T-helper 1 cell (primary cell): ENCODE measurements around the gene FAM120B.

Source experiments
- DNase-seq, 5 donors: peaks; one replicate each; pipeline ENCODE4 v3.0.0-alpha.2; 2012 to 2020

The FAM120B gene

DNA sequence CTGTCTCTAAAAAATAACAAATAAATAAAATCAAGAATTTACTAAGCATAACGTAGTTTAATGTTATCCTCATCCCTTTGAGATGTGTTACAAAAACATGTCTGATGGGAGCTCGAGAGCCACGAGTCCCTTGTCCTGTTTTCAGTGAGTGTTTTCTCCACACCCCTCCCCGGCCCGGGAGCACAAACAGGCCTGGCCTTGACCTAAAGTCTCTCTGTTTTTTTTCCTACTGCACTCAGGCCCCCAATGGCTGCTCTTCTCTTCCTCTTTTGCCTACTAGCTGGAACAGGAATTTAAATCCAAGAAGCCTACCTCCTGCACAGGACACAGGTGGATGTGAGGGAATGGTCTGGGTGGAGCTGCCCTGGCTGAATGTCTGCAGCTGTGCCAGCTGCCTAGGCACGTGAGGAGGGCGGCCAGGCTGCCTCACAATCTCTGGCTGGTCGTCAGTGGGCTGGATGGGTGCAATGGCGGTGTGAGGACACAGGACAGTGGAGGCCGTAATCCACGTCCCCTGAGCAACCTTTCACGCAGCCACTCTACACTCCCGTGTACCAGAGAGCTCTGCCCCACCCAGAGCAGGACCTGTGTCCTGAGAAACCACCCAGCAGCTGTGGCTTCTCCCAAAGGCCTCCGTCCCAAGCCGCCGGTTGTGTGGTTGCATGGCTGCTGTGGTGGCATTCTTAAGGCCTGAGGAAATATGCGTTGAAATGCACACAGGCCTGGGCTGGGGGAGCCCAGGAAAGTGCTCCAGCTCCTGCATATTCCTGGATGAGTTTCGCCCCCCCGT, 117.5 kb downstream of the FAM120B start:
- no peak for DNase-seq

- no peak for DNase-seq
Observed at GRCh38 chr6:170424604-170425126, 118.1 kb downstream of the FAM120B start.

GRCh38 chr6:170429450-170429849, 122.9 kb downstream of the FAM120B start:
- no peak for DNase-seq

- no peak for DNase-seq
Observed at GRCh38 chr6:170433163-170434116, 126.9 kb downstream of the FAM120B start.

- DNase-seq: no peak
Observed at GRCh38 chr6:170434117-170434820, 127.7 kb downstream of the FAM120B start.

DNA sequence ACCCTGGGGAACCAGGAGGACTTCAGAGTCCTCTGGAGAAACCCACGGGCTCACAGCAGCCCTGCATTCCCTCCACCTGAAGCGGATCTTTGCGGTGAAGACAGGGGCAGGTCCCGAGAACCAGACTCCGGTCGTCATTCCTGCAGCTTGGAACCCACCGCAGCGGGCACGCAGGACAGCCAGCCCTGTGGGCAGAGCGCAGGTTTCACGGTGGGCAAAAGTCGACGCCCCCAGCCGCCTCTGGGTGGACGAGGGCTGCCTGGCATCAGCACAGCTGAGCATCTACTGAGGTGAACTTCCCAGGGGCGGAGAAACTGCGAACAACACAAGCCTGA, 128.2 kb downstream of the FAM120B start:
- DNase-seq: no peak

DNA sequence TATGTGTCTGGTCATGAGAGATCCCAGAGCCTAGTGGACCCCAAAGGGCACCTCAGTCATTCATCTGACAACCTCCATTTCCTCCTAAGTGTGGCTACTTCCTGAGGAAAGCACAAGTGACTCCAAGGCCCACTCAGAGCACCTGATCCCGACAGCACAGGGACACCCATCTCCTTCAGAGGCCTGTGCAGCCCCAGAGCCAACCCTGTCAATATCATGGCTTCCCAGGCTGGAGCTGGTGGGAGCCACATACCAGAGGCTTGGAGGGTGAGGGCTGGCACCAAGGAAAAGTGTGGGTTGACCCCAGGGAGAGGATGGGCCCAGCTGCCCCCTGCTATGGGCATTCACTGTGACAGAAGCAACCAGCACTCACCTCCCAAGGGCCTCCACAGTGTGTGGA, 129.2 kb downstream of the FAM120B start:
- no peak for DNase-seq

DNA sequence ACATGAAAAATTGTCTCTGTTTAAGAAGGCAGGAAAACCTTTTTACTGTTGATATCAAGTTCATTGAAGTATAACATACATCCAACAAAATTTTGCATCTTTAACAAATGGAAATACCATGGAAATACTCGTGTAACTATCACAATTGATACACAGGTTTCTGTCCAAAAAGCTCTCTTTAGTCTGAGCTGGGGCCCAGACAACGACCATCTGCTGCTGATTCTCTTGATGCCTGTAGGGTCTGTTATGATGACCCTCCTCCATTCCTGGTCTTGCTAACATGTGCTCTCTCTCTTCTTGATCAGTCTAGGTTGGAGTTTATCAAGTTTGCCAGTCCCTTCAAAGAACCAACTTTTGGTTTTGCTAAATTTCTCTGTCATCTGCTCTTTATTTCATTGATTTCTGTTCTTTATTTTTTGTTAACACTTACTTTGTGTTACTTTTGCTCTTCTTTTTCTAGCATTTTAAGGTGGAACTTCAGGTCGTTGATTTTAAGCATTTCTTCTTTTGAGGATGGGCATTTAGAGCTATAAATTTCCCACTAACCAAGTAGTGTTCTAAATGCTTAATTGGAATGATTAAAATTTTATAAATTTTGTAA, 129.8 kb downstream of the FAM120B start:
- DNase-seq: no peak

DNA sequence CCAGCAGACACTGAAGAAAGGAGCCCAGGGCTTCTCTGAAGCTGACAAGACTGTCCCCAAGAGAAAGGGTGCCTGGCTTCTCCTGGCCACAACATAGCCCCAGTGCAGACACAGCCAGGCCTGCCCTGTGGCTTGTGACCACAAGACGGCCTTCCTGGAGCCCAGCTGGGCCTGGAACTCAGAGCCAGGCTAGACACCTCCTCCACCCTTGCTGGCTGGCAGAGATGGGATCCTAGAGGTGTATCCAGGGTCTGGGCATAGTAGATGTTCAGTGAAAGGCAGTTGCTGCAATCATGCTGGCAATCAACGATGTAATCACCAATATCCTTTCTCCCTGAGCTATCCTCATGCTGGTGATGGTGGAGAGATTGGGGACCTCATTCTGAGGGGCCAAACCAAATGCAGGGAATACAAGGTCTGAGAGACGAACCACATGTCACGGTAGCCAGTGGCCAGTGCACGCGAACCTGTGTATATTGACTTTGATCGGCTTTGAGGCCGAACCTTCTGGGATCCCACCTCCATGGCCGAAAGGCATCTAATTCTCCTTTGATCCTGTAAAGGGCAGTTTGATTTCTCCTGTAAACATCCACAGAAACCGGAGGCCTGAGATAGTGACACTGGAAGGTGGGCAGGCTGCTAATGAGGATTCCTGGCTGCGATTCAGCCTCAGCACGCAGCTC, 131.3 kb downstream of the FAM120B start:
- no peak for DNase-seq

DNA sequence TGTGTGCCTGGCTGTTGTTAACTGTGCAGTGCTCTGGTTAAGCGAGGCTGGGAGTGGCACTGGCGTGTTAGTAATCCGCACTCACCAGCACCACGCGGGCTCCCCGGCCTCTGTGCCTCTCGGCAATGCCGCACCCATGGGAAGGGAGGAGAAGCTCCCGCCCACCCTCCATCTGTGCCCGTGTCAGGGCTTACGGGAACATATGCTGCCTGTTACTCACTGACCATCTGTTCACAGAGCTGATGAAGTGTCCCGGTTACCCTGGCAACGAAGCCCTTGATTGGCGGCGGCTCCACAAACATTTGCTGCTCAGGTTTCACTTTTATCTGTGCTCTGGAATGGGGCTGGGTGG, 131.8 kb downstream of the FAM120B start:
- DNase-seq: peak in 1 of 5 donors; percentile 8

DNA sequence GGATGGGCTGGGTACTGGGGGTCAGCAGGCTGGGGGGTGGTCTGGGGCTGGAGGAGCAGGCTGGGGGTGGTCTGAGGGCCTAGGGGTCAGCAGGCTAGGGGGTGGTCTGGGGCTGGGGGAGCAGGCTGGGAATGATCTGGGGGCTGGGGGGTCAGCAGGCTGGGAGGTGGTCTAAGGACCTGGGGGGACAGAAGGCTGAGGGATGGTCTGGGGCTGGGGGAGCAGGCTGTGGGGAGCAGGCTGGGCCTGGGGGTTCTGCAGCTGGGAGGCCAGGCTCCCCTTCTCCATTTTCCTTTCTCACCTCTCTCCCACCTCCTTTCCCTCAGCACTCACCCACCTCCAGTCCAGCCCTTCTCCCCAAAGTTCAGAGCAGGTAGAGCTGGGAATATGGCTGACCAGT, 132.3 kb downstream of the FAM120B start:
- no peak for DNase-seq

GRCh38 chr6:170439366-170440361, 133.1 kb downstream of the FAM120B start:
- DNase-seq: no peak

- no peak for DNase-seq
Observed at GRCh38 chr6:170440437-170440836, 133.9 kb downstream of the FAM120B start.

GRCh38 chr6:170441316-170441715, 134.8 kb downstream of the FAM120B start:
- DNase-seq: no peak

DNA sequence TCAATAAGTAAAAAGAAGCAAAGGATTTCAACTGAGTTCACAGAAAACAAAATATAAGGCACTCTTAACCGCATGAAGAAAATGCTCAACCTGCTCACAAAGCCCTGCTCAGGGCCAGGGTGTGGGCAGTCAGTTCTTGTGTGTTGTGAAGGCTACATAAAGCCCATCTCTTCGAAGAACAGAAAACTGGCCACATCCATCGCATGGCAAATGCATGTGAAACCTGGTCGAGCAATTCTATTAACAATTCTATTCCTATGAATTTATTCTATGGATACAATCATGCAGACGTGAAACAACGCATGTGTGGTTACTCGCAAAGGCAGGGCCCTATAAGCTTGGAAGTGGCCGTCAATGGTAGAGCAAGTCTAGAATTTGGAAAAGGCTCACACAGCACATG, 136.0 kb downstream of the FAM120B start:
- no peak for DNase-seq

DNA sequence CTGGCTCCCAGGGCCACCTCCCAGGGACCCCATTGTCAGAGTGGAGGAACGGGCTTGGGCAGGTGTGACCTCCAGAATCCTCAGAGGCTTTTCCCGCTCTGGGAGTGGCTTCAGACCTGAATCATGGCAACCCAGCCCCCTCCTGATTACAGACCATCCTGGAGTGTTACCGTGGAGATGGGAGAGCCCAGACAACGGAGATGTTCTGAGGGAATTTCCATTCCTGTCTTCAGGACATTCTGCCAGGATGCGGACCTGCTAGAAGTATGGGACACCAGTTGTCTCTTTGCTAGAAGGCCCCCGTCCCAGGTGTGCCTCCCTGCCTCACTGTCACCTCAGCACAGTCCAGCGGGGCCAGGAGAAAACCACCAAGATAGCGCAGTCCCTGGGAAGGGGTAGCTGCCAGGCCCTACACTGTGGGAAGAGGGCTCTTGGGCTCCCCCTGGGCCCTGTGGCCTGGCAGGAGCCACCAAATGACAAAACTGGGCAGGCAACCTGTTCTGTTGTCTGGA, 136.6 kb downstream of the FAM120B start:
- no peak for DNase-seq

DNA sequence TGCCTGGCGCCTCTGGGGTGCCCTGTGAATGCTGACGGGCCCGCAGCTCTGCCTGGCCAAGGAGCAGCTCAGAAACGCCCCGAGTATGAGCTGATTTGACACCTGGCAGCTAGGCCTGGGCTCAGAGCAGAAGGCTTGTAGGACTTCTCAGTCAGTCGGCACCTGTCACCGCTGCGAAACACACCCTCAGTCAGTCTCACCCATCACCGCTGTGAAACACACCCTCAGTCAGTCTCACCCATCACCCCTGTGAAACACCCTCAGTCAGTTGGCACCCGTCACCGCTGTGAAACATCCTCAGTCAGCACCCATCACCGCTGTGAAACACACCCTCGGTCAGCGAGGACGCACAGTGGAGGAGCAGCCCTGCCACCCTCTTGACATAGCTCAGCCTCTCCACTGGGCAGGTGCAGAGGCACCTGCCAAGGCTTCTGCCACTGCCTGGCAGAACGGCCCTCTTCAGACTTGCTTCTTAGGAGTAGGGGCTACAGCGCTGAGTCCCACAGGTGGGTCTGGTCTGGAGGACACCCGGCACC, 137.6 kb downstream of the FAM120B start:
- DNase-seq: no peak

DNA sequence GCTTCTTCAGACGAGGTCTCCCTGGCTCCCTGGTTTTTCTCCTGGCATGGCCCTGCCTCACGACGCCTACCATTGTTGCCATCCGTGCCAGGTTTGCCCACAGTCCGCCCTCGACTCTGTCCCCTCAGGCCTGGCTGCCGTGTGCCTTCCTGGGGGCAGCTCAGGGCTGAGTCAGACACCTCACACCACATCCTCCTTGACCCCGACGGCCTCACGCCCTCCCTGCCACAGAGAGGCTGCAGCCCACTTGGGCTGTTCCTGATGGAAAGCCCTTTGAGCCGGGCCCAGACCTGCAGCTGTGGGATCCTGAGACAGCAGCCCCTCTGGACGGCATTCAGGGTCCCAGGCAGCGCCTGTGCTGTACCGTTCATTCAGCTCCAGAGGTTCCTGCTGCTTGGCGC, 138.3 kb downstream of the FAM120B start:
- no peak for DNase-seq

DNA sequence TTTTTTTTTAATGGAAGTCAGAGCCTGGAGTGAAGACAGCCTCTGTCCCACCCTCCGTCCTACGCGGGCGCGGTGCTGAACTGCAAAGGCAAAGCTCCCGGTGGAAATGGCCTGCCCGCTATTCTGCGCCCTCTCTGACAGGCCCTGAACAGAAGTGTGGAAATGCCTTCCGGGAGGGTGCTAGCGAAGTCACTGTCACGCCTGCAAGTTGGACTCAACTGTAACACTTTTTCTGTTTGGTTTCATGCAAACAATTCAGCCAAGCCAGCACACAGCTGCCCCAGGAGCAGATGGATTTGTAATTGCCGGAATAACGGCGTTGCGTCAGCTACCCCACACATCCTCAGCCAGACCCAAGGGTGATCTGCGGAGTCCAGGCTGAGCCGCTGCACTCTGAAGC, 138.9 kb downstream of the FAM120B start:
- no peak for DNase-seq

GRCh38 chr6:170445971-170446370, 139.4 kb downstream of the FAM120B start:
- DNase-seq: no peak
